ENCODE measurements around the gene ABCC8. TPM values are rescaled to one million over a fixed set of nuclear protein-coding genes. Genes with fewer than 3 reads are reported as not detected.

Gene ABCC8
- polyA plus RNA-seq, 2 of the 4 experiments (the other 2 are of a cell fraction), result 1.1 to 2.0 TPM

DNA sequence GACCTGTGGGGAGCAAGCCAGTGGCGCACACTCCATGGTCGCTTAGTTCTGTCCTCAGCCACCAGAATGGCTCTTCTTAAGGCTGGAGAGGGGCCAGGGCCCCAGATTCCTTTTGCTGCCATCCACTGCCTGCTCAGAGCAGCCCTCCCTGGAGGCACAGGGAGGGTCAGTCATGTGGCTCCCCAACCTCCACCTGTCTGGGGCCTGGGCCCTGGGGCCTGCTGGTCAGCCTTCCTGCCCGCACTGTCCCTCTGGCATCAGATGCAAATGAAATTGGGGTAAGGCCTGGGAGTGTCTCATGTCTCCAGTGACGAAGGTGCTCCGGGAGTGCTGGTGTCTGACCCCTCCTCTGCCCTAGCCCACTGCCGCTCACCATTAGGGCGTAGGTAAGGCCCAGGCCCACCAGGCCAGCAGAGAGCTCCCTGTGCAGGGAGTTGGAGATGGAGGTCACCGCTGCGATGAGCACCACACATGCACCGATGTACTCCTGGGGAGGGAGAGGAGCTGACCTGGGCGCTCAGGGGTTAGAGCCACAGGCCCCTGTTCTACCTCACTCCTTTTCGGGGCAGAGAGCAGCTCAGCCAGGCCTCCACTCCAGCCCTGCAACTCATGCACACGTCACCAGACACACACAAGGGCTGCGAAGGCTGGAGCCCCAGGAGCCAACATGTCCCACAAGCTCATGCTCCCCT, 79.2 kb downstream of the ABCC8 start:
- POLR2A ChIA-PET, result no interaction called here
- H3K4me3 ChIP-seq, result no peak overlapping the region

DNA sequence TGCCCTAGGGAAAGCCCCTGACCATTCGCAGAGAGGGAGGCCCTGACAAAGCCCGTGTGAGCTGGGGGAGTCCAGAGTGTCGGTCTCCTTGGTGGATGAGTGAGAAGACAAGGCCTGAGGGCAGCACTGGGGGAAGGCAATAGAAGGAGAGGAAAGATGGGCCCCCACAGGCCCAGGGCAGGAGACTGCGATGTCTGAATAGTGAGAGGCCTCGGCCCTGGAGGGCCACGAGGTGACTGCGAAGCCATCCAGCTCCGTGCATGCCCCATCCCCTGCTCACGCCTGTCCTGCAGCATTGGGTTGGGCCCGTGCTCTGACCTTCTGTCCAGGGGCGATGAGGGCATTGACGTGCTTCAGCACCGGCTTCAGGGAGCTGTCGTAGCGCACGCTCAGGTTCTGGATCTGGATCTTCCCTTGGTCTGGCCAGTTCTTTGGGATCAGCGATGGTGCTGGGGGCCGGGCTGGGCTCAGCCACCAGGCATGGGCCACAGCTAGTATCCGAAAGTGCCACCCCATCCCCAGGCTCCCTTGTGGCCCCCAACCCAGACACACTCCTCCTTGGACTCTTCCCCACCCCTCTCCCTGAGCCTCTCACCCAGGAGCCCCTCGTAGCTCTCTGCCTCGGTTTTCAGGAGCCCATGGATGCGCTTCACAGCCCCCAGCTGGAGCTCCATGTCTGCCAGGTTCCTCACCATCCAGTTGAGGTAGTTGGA, 79.9 kb downstream of the ABCC8 start:
- WGBS (ENCODE audit: missing lambda C conversion rate), result 79% methylated on average over 17 of the region's 22 CpGs
- ATAC-seq, result no peak; a peak in 1 of 6 replicates
- CTCF ChIA-PET, result interaction anchor here (0.5 to 5.9 kb wide), 7 partner anchors 13 to 167 kb away, joined by 3 to 31 read pairs (median 4); no protein-coding TSS in a partner anchor

More for the DNA sequence above, 79.2 kb downstream of the ABCC8 start:
- TF ChIP-seq MYC (IDR thresholded peaks at IDR 0.05; ENCODE audit: borderline replicate concordance, low read length) (no peak), POLR2A (IDR thresholded peaks at IDR 0.05; ENCODE audit: low read length) (no peak), NFE2L2 (conservative IDR thresholded peaks at IDR 0.05; ENCODE audit: low read length) (no peak), ZSCAN20 (CRISPR knock-in tag; IDR thresholded peaks at IDR 0.05) (no peak), HDAC2 (IDR thresholded peaks at IDR 0.05) (no peak), ESRRA (IDR thresholded peaks at IDR 0.05; ENCODE audit: borderline replicate concordance, low read length) (no peak), EP300 (IDR thresholded peaks at IDR 0.05) (no peak), RCOR1 (IDR thresholded peaks at IDR 0.05; ENCODE audit: low read depth, low read length) (no peak)
- TF ChIP-seq, protein P1, sequence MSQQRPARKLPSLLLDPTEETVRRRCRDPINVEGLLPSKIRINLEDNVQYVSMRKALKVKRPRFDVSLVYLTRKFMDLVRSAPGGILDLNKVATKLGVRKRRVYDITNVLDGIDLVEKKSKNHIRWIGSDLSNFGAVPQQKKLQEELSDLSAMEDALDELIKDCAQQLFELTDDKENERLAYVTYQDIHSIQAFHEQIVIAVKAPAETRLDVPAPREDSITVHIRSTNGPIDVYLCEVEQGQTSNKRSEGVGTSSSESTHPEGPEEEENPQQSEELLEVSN (IDR thresholded peaks at IDR 0.05; ENCODE audit: borderline replicate concordance, low read depth), result no peak
- TF ChIP-seq, protein P2, sequence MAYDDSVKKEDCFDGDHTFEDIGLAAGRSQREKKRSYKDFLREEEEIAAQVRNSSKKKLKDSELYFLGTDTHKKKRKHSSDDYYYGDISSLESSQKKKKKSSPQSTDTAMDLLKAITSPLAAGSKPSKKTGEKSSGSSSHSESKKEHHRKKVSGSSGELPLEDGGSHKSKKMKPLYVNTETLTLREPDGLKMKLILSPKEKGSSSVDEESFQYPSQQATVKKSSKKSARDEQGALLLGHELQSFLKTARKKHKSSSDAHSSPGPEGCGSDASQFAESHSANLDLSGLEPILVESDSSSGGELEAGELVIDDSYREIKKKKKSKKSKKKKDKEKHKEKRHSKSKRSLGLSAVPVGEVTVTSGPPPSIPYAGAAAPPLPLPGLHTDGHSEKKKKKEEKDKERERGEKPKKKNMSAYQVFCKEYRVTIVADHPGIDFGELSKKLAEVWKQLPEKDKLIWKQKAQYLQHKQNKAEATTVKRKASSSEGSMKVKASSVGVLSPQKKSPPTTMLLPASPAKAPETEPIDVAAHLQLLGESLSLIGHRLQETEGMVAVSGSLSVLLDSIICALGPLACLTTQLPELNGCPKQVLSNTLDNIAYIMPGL (CRISPR knock-in tag; IDR thresholded peaks at IDR 0.05; ENCODE audit: borderline replicate concordance), result no peak
- 91% methylated on average over 12 of the region's 14 CpGs for WGBS (ENCODE audit: missing lambda C conversion rate)
- Histone ChIP-seq H3K27ac (no peak overlapping the region), H3K4me1 (no peaks in the 10 kb centered on the region), H3K4me2 (no peak overlapping the region), H3K9me3 (no peaks in the 10 kb centered on the region)
- no peak for DNase-seq (ENCODE audit: low read depth in 1 of 2, low spot score in 1 of 2)
- CTCF ChIA-PET, result interaction anchor here (0.5 to 7.2 kb wide), 11 partner anchors 7 to 167 kb away, joined by 3 to 59 read pairs (median 3); partner anchors contain the start of gene KCNJ11
- FAIRE-seq, result no peak
- ATAC-seq, result no peak

More for the DNA sequence above, 79.9 kb downstream of the ABCC8 start:
- H3K4me2 ChIP-seq, result no peak overlapping the region
- H3K4me1 ChIP-seq, result no peaks in the 10 kb centered on the region
- no peak overlapping the region for H3K27ac ChIP-seq
- no peak for TF ChIP-seq JUNB (IDR thresholded peaks at IDR 0.05)
- TF ChIP-seq JUN (IDR thresholded peaks at IDR 0.05), result no peak
- TF ChIP-seq CHD2 (IDR thresholded peaks at IDR 0.05; ENCODE audit: low read length, partially characterized antibody), result no peak
- no peak for TF ChIP-seq HOXB13 (CRISPR knock-in tag; IDR thresholded peaks at IDR 0.05; ENCODE audit: low read depth)
- TF ChIP-seq EP300 (IDR thresholded peaks at IDR 0.05), result no peak
- TF ChIP-seq HDAC2 (IDR thresholded peaks at IDR 0.05), result no peak
- TF ChIP-seq EHF (CRISPR knock-in tag; IDR thresholded peaks at IDR 0.05), result no peak
- no peak for TF ChIP-seq CEBPB (IDR thresholded peaks at IDR 0.05)
- no peak for TF ChIP-seq ZFP36 (IDR thresholded peaks at IDR 0.05; ENCODE audit: borderline replicate concordance, partially characterized antibody)
- no peak for TF ChIP-seq ESRRA (IDR thresholded peaks at IDR 0.05; ENCODE audit: borderline replicate concordance, low read length)
- TF ChIP-seq CBX2 (IDR thresholded peaks at IDR 0.05; ENCODE audit: borderline replicate concordance, low read depth), result no peak
- TF ChIP-seq ATOH8 (CRISPR knock-in tag; IDR thresholded peaks at IDR 0.05; ENCODE audit: low read depth), result no peak
- no peak for TF ChIP-seq GATA3 (IDR thresholded peaks at IDR 0.05; ENCODE audit: borderline replicate concordance)
- TF ChIP-seq PBX3 (IDR thresholded peaks at IDR 0.05), result no peak
- TF ChIP-seq TFCP2L1 (CRISPR knock-in tag; IDR thresholded peaks at IDR 0.05), result no peak
- POLR2A ChIA-PET, result no interaction called here
- DNase-seq (ENCODE audit: low read depth in 1 of 2, low spot score in 1 of 2) (no peak), FAIRE-seq (no peak)
- H3K4me3 ChIP-seq, result no peak overlapping the region
- no peaks in the 10 kb centered on the region for H3K9me3 ChIP-seq

Data from A549 (cell line).